Gastrocnemius medialis (tissue), 4 donors: ENCODE results near the gene SH3BP4. TPM values are rescaled to one million over a fixed set of nuclear protein-coding genes. Genes with fewer than 3 reads are reported as not detected.

Source experiments
- ATAC-seq, 2 donors: fragments of 150-250 bp; one replicate each; pipeline ENCODE4 v1.9.1; 2016
- DNase-seq, 2 donors: peaks; one replicate each; pipeline ENCODE4 v3.0.0-alpha.2; 2019
- H3K27ac ChIP-seq, 4 donors: fragments of 200-600 bp; sonication (generic); 1 replicate in 1 of 4; 2 replicates in 3 of 4; pipeline ENCODE4 v1.5.1; 2016 to 2018; ENCODE audit warnings: mild to moderate bottlenecking in 2 of 4, moderate library complexity in 1 of 4
- H3K27me3 ChIP-seq, 3 donors: fragments of 200-600 bp; sonication (generic) in 2 of 3; 1 replicate in 1 of 3; 2 replicates in 2 of 3; pipeline versions ENCODE4 v1.5.1 to v1.6.0; 2016 to 2019; ENCODE audit warnings: mild to moderate bottlenecking in 1 of 3, moderate library complexity in 1 of 3
- H3K36me3 ChIP-seq, 2 donors: fragments of 200-600 bp; sonication (generic) in 1 of 2; one replicate each; pipeline ENCODE4 v1.5.1; 2017 to 2018
- H3K4me1 ChIP-seq, 2 donors: fragments of 200-600 bp; sonication (generic) in 1 of 2; one replicate each; pipeline ENCODE4 v1.5.1; 2016 to 2017; ENCODE audit warnings: mild to moderate bottlenecking in 2 of 2
- H3K4me3 ChIP-seq, 4 donors: fragments of 200-600 bp; sonication (generic) in 3 of 4; 1 replicate in 1 of 4; 2 replicates in 3 of 4; pipeline ENCODE4 v1.5.1; 2016 to 2019; ENCODE audit warnings: mild to moderate bottlenecking in 2 of 4
- H3K9me3 ChIP-seq, 3 donors: fragments of 200-600 bp; sonication (generic) in 2 of 3; 1 replicate in 1 of 3; 2 replicates in 2 of 3; pipeline ENCODE4 v1.5.1; 2016 to 2019
- POLR2A ChIP-seq, 2 donors: fragments of 450-650 bp; IDR thresholded peaks; one replicate each; pipeline ENCODE4 v1.6.1; 2017; ENCODE audit warnings: antibody characterized with exemption in 2 of 2, mild to moderate bottlenecking in 2 of 2, moderate library complexity in 2 of 2
- in situ Hi-C, 4 donors: fragments of 200-750 bp; cut with MboI; loops; one replicate each; pipeline versions ENCODE4 v1.15.0 to v1.8.0; 2017; ENCODE audit warnings: low sequenced_read_pairs in 4 of 4
- intact Hi-C: fragments of 100-400 bp; cut with DNase I; formaldehyde crosslinking; loops from one replicate; pipeline ENCODE4 v1.15.1; 2023; ENCODE audit warnings: low total_unique reads
- total RNA-seq, 4 donors: library from RNA; depleted of rRNA; stranded (reverse); fragments of >200 nt; gene quantifications; one replicate each; pipeline versions ENCODE4 v1.1.0 to v1.2.3, GENCODE V29; 2016
- TF ChIP-seq, protein P1 (sequence below), 5 experiments: fragments of 450-650 bp in 3 of 5; fragments of 200-600 bp in 2 of 5; sonication (generic) in 2 of 5; IDR thresholded peaks in 4 of 5; conservative IDR thresholded peaks in 1 of 5; 1 replicate in 4 of 5; 2 replicates in 1 of 5; pipeline ENCODE4 v1.5.1; 2016 to 2019; ENCODE audit warnings: antibody characterized with exemption in 5 of 5, mild to moderate bottlenecking in 3 of 5, moderate library complexity in 3 of 5

Gene SH3BP4
- total RNA-seq, 4 donors from 2014 or later = 10.2 to 36.9 (median 15.9) TPM

DNA sequence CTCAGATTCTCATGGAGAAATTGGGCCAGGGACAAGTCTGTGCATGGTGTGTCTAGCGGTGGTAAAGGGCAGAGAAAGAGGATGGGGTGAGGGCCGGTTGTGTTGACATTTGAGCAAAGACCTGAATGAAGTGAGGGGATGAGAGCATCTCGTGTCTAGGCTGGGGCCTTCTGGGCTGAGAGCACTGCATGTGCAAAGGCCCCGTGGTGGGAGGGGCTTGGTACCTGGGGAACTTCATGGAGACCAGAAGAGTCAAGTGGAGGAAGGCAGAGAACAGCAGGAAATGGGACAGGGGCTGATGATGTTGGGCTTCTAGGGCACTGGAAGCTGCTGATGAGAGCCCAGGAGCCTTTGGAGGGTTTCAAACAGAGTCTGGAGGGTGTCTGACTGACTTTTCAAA lies 76.8 kb downstream of the SH3BP4 start:
- peaks cover 0 to 3% (median 0%) of the 10 kb centered on the region in 3 donors for H3K27me3 ChIP-seq
- no peaks in the 10 kb centered on the region for H3K9me3 ChIP-seq
- peaks cover 9 to 18% of the 10 kb centered on the region in 2 donors for H3K4me1 ChIP-seq
- no peaks in the 10 kb centered on the region for H3K36me3 ChIP-seq
- no peak for DNase-seq
- ATAC-seq = no peak
- in situ Hi-C loops = no loop called here
- no peak overlapping the region for H3K4me3 ChIP-seq
- intact Hi-C loops = no loop called here
- no peak overlapping the region for H3K27ac ChIP-seq
- no peak for TF ChIP-seq POLR2A (IDR thresholded peaks at IDR 0.05)
- TF ChIP-seq, protein P1, sequence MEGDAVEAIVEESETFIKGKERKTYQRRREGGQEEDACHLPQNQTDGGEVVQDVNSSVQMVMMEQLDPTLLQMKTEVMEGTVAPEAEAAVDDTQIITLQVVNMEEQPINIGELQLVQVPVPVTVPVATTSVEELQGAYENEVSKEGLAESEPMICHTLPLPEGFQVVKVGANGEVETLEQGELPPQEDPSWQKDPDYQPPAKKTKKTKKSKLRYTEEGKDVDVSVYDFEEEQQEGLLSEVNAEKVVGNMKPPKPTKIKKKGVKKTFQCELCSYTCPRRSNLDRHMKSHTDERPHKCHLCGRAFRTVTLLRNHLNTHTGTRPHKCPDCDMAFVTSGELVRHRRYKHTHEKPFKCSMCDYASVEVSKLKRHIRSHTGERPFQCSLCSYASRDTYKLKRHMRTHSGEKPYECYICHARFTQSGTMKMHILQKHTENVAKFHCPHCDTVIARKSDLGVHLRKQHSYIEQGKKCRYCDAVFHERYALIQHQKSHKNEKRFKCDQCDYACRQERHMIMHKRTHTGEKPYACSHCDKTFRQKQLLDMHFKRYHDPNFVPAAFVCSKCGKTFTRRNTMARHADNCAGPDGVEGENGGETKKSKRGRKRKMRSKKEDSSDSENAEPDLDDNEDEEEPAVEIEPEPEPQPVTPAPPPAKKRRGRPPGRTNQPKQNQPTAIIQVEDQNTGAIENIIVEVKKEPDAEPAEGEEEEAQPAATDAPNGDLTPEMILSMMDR (IDR thresholded peaks at IDR 0.05 in 4 of 5, conservative IDR thresholded peaks at IDR 0.05 in 1 of 5) = no peak

DNA sequence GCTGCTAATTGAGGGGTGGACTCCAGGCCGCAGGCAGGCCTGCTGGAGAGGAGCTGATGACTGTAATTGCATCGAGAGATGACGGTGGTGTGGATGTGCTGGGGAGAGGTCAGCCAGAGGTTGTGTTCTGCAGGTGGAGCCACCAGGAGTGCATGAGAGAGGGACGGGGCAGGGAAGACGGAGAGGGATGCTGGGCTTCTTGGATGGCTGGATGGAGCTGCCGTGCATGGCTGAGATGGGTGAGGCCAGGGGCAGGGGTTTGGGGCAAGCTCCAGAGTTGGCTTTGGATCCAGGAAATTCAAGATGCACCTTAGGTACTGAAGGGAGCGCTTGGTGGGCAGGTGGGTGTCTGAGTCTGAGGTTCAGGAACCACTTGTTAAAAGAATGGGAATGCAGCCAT lies 77.2 kb downstream of the SH3BP4 start:
- ATAC-seq (no peak), DNase-seq (no peak)
- no peaks in the 10 kb centered on the region for H3K36me3 ChIP-seq
- peaks cover 9 to 18% of the 10 kb centered on the region in 2 donors for H3K4me1 ChIP-seq
- no peak overlapping the region for H3K27ac ChIP-seq
- H3K4me3 ChIP-seq = no peak overlapping the region
- no peaks in the 10 kb centered on the region for H3K9me3 ChIP-seq
- intact Hi-C loops = no loop called here
- H3K27me3 ChIP-seq = peaks cover 0 to 3% (median 0%) of the 10 kb centered on the region in 3 donors
- in situ Hi-C loops = no loop called here
- TF ChIP-seq, protein P1 (IDR thresholded peaks at IDR 0.05 in 4 of 5, conservative IDR thresholded peaks at IDR 0.05 in 1 of 5) = no peak
- TF ChIP-seq POLR2A (IDR thresholded peaks at IDR 0.05) = no peak

DNA sequence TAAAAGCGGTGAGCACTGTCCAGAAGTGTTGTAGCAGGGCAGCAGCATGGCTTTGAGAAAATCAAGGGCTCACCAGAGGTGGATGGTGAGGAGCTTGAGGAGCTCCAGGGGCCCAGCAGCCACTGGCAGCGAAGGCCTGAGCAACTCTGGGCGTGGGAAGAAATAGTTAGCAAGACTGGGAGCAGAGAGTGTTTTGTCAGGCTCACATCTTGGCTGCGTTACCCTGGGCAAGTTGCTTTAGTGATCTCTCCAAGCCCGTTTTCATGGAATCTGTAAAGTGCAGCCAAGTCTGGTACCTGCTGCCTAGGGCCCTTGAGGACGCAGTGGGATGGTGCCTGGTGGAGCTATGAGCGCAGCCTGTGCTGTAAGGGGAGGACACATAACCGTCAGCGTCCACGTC lies 78.3 kb downstream of the SH3BP4 start:
- Histone ChIP-seq H3K9me3 (no peaks in the 10 kb centered on the region), H3K4me1 (peaks cover 9 to 18% of the 10 kb centered on the region in 2 donors), H3K27me3 (peaks cover 0 to 3% (median 0%) of the 10 kb centered on the region in 3 donors), H3K36me3 (no peaks in the 10 kb centered on the region), H3K27ac (no peak overlapping the region), H3K4me3 (no peak overlapping the region)
- no peak for DNase-seq
- no peak for TF ChIP-seq POLR2A (IDR thresholded peaks at IDR 0.05)
- TF ChIP-seq, protein P1 (IDR thresholded peaks at IDR 0.05 in 4 of 5, conservative IDR thresholded peaks at IDR 0.05 in 1 of 5) = no peak
- no peak for ATAC-seq
- intact Hi-C loops (no loop called here), in situ Hi-C loops (no loop called here)

DNA sequence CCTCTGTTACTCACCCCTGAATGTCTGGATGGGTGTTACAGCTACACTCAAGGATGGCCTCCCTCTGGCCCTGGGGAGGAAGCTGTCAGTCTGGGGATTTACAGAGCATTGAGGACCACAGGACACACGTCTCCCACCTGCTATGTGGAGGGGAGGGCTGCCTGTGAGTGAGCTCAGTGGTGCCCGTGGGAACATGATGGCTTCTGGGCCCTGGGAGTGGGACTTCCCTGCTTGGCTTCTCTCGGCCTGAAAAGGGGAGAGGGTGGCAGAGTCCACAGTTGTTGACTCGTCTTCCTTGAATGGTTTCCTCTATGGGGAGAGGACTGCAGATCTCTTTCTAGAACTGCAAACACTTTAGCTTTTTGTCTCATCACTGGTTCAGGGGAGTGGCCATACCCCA lies 79.1 kb downstream of the SH3BP4 start:
- peaks cover 0 to 3% (median 0%) of the 10 kb centered on the region in 3 donors for H3K27me3 ChIP-seq
- intact Hi-C loops (no loop called here), in situ Hi-C loops (no loop called here)
- H3K27ac ChIP-seq = no peak overlapping the region
- no peak overlapping the region for H3K4me3 ChIP-seq
- DNase-seq (no peak), ATAC-seq (no peak)
- no peaks in the 10 kb centered on the region for H3K36me3 ChIP-seq
- no peaks in the 10 kb centered on the region for H3K9me3 ChIP-seq
- TF ChIP-seq POLR2A (IDR thresholded peaks at IDR 0.05) = no peak
- TF ChIP-seq, protein P1 (IDR thresholded peaks at IDR 0.05 in 4 of 5, conservative IDR thresholded peaks at IDR 0.05 in 1 of 5) = no peak
- H3K4me1 ChIP-seq = peaks cover 9 to 18% of the 10 kb centered on the region in 2 donors
